Erythroblast (primary cell): Measurements from ENCODE around the gene MXRA7.

Experiments used
- GATA1 ChIP-seq: IDR thresholded peaks from 2 replicates; pipeline ENCODE4 v1.6.1; 2011; ENCODE audit warnings: low read depth, mild to moderate bottlenecking, control low read depth, low read length, moderate library complexity
- POLR2A ChIP-seq: IDR thresholded peaks from 2 replicates; pipeline ENCODE4 v1.6.1; 2011; ENCODE audit warnings: mild to moderate bottlenecking, low read length

- no peak for TF ChIP-seq POLR2A
- TF ChIP-seq GATA1, result no peak
Measured at GRCh38 chr17:76742958-76743357, 32.2 kb upstream of the MXRA7 start.
